GM12878 (cell line): ENCODE measurements around the gene PLXNB2.

Source experiments
- CTCF ChIP-seq, 3 experiments: IDR thresholded peaks in 2 of 3; conservative IDR thresholded peaks in 1 of 3; 2 replicates each; pipeline ENCODE4 v1.5.1; 2011; ENCODE audit warnings: low read depth in 3 of 3, low read length in 3 of 3, mild to moderate bottlenecking in 3 of 3, control low read depth in 2 of 3, moderate library complexity in 2 of 3, inconsistent platforms in 1 of 3, mixed read lengths in 1 of 3; ENCODE audit not compliant: control insufficient read depth in 2 of 3, insufficient read depth in 1 of 3; ENCODE audit errors: extremely low read depth in 1 of 3
- POLR2A ChIP-seq: IDR thresholded peaks from 2 replicates; pipeline ENCODE4 v1.6.1; 2011; ENCODE audit warnings: low read depth, mild to moderate bottlenecking, low read length

GRCh38 chr22:50281957-50282356, 25.5 kb downstream of the PLXNB2 start:
- TF ChIP-seq POLR2A (no peak), CTCF (IDR thresholded peaks at IDR 0.05 in 2 of 3, conservative IDR thresholded peaks at IDR 0.05 in 1 of 3; ENCODE audit: control insufficient read depth in 2 of 3, extremely low read depth in 1 of 3, insufficient read depth in 1 of 3, low read depth in 3 of 3, low read length in 3 of 3) (no peak)
